GM21390 (cell line): ENCODE data around the gene MEGF11.
A peak's percentile ranks its signal among the peaks of the same experiment; 100 is the strongest.

Source experiments
- ATAC-seq: cut with Tn5 transposase; IDR thresholded peaks from one replicate; pipeline ENCODE4 v1.9.1; 2021; ENCODE audit not compliant: unreplicated experiment

The MEGF11 gene

DNA sequence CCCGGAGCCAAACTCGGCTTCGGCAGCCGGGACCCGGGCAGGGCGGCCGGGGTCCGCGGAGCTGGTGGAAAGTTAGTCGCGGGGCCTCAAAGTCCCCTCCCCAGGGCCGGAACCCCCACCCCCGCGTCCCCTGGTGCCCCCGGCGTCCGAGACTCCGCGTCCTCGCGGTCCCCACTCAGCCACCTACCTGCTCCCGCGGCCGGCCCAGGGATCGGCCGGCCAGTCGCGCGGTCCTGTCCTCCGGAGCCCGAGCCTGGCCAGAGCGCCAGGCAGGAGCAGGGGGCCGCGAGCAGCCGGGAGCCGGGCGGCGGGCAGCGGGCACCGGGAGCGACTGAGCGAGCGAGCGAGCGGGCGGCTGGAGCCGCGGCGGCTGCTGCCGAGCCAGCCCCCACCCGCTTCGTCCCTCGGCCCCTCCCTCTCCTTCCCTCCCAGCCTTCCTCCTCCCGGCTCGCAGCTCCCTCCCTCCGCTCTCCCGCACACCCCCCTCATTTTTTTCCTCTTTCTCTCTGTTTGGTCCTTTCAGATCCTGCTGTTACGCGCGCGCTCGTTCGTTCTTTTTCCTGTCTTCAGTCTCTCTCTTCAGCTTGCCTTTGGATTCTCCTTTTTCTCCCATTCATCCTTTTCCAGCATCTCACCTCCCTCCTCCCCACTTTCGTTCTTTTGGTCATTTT is at the start of gene MEGF11:
TSS of gene MEGF11 (minus strand) at position 333 of the 671 bp plus-strand sequence. CDS start 125,347 bp downstream, outside the sequence.
- ATAC-seq, result no peak

DNA sequence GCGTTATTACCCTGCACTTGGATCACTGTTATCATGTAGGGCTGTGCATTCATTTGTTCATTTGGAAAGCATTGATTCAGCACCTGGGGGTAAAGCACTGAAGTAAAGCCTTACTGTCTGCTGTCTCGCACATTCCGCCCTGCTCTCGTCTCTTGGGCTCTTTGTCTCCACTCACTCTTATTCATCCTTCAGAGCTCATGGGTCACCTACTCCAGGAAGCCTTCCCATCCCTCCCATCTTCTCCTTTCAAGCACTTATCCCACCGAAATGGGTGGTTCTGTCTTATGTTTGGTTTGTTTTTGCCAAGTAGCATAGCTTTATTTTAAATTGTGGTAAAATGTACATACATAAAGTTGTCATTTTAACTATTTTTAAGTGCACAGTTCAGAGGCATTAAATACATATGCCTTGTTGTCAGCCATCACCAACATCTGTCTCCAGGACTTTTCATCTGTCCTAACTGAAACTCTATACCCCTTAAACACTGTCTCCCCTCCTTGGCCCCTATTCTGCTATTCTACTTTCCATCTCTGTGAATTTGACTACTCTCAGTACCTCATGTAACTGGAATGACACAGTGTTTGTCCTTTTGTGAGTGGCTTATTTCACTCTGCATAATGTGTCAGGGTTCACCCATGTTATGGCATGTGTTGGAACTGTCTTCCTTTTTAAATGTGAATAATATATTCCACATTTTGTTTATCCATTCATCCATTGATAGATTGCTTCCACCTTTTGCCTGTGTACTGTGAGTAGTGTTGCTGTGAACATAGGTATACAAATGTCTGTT is 49.1 kb upstream of the MEGF11 start:
- no peak for ATAC-seq

DNA sequence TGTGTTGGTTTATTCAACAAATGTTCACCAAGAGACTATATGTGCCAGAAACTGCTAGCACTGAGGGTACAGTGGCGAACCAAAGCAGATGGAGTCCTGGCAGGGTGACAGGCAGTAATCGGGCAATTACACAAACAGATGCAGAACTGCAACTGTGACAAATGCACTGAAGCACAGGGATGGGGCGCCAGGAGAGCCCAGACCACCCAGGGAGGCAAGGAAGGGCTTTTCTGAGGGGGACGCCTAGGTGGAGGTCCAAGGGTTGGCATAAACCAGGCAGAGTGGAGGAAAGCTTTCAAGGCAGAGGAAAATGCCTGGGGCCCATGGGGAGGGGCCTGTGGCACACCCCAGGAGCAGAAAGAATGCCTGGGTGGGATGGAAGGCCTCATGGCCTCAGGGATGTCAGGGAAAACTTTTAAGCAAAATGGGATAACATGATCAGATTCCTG is 45.3 kb upstream of the MEGF11 start:
- ATAC-seq, result no peak

DNA sequence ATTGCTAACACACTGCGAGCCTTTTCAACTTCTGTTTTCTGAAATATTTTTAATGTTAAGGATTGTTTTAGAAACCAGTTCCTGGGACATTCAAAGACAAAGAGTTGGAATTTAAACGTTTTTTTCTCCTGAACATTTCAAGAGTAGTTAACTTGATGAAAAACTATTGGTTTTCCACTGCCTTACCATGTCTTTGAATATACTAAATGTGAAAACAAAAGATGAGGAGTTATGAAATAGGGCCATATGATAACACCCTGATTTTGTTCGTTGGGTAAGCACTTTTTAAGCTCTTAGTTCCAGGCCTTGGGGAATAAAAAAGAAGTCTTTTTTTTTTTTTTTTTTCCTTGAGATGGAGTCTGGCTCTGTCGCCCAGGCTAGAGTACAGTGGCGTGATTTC is 42.6 kb upstream of the MEGF11 start:
- no peak for ATAC-seq

DNA sequence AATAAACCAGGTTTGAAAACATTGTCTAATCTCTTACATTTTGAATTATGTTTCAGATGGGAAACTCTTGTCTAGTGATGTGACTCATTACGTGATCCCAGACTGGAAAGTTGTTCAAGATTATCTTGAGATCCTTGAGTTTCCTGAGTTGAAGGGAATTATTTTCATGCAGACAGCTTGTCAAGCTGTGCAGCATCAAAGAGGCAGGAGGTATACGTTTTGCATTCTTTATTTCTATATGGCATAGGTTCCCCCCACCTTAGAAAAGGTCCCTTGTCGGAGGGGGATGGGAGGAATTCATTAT is 41.3 kb upstream of the MEGF11 start:
- ATAC-seq, result no peak

DNA sequence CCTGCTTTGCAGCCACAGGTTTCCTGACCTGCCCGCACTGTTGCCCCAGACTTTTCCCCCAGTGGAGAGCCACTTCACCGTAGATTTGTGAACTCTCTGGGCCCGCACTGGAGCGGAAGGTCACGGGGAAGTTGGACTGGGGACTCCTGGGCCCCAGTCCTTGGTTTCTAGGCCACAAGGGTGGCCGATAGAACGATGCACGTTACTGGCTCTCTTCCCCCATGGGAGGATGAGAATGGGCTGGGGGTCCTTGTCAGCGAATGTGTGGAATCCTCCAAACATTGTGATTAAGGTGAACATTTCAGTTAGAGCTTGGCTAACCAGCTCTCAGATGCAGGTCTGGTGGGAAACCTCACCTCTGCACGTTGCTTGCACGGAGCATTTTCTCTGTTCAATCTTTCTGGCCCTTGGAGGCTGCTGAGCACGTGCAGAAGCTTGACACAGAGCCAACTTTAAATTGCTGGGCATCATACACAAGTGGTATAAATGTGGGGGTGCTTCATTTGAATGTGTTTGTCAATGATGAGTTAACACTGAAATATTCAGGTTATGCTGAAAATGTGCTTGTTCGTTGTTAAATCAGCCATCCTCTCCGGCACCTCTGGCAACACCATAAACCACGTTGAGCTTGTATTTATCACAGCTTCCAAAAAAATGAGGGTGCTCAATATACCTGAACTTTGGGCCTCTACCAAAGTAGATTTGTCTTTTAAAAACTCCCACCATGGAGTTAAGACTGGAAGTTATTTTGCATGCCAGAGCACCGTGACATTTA is 40.8 kb upstream of the MEGF11 start:
- peak; percentile 6 for ATAC-seq

DNA sequence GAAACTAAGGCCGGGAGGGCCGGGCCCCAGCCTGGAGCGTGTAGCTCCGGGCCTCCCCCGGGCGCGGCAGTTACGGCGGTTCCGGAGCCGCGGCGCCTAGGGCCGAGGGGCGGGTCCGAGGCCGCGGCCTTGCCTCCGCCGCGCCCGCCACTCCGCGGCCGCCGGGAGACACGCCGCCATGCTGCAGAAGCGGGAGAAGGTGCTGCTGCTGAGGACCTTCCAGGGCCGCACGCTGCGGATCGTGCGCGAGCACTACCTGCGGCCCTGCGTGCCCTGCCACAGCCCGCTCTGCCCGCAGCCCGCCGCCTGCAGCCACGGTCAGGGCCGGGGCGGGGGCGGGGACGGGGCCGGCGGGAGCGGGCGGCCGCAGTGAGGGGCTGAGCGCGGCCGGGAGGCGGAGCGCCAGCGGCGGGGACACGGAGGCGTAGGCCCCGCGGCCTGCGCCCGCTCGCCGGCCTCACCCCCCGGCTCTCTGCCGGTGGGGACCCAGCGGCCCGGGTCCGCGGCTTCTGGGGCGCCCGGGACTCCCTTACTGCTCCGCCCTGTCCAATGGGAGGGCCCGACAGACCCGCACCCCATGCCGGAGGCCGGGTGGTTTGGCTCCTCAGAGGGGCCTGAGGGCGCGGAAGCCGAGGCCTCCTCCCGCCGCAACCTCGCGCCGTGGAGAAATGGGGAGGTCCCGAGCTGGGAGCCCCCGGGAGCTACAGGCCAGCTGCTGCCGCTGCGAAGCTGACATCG is 40.0 kb upstream of the MEGF11 start, which contains the start of gene DIS3L:
TSS of gene DIS3L (plus strand) at position 150 of the 738 bp plus-strand sequence. CDS start at position 179, 29 bp downstream.
- peak; percentile 64 for ATAC-seq

DNA sequence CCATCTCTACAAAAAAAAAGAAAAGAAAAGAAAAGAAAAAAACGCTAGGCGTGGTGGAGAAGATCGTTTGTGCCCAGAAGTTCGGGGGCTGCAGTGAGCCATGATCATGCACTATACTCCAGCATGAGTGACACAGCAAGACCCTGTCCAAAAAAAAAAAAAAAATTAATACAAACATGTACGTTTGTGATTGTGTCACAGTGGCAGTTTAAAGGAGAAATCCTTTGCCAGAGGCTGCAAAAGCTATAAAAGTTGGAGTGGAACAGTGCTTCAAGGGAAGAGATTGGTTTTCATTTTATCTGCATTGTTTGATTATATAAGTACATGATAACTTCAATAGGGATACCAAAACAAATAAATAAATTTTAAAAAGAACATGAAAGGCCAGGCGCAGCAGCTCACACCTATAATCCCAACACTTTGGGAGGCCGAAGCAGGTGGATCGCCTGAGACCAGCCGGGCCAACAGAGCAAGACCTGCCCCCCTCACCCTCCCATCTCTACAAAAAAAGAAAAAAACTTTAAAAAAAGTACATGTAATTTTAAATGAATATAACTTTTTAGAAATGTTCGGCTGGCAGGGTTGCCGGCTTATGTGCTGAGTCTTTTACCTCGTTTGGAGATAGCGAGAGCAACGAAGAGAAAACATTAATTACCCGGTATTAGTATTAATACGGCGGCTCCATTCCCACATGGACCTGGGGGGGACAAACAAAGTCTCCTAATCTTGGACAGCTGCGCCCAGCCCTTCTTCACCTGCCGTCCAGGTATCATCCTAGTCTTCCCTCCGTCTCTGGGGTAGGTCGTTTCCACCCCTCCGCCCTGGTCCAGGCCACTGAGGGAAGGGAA is 39.2 kb upstream of the MEGF11 start:
- ATAC-seq, result no peak

DNA sequence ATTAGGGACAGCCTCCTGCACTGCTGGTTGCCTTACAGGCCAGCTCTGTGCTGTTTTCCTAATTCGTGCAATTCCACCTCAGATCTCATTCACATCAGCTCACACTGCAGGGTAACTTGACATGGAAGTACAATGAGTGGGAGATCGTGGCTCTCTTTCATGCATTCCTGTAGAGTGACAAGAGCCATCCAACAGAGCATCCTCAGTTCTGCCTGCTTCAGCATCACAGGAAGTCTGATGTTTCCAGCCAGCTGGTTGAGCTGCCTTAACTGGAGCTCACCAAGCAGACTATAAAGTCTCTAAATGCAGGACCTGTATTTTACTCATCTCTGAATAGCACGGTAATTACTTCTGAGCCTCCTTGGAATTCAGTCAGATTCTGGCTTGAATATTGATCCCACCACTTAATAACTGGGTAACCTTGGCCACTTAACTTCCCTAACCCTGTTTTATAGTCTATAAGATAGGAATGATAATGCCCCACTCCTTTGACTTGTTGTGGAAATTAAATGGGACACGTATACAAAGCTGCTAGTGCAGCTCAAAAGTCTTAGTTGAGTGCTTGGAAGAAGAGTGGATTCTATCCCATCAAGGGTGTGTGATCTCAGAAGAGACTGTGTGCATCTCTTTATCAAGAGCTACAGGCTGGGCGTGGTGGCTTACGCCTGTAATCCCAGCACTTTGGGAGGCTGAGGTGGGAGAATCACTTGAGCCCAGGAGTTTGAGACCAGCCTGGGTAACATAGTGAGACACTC is 38.4 kb upstream of the MEGF11 start:
- ATAC-seq, result no peak

DNA sequence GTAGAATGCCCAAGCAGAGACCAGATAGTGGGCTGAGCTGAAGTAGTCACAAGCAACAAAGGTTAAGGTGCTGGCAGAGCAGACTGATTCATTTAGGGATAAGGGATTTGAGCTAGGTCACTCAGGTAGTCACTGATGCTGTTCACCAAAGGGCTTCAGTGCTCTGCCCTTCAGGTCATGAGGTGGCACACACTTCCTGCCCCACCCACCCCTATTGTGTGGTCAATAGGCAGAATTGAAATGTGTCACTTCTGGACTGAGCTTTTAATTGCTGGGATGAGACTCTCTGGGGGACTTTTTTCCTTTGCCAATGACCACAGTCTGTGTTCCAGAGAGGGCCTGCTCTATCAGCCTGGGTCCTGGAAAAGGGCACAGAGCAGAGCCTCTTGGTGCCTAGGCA is 37.0 kb upstream of the MEGF11 start:
- ATAC-seq, result no peak

DNA sequence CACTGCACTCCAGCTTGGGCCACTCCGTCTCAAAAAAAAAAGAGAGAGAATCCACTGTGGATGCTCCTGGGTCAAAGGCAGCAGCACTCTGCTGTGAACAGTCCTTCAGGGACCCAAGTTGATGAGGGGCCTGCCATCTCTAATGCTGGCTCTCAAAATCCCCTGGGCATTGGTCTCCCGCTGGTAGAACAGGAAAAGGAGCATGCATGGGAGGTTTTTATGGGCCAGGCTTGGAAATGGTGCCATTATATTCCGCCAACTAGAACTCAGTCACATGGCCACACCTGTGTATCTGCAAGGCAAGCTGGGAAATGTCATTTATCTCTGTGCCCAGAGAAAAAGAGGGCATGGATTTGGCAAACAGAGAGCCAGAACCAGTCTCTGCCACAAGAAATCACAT is 36.5 kb upstream of the MEGF11 start:
- ATAC-seq, result no peak

DNA sequence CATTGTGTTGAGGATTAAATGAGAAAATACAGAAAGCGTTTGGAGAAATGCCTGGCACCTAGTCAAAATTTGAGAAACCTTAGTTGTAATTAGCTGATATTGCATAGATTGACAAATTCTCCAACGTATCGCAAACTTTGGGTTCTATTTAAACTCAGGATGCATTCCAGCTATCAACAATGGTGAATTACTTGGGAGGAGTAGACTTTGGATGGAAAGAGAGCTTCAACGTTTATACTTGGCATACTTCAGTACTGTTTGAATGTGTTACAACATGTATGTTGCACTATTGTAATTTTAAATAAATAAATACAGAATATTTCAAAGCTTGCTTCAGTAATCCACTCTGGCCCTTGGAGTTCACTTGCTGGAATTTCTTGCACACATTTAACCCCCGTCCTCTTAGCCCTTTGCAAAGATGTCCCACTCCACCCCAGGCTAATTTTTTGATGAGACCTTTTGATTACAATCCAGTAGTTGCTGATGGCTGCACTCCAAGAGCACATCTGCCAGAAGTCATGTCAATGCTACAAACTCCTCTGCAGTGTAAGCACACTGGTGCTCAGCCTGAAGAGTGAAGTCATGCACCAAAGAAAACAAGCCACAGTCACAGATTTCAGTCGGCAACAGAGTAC is 35.1 kb upstream of the MEGF11 start:
- ATAC-seq, result no peak

DNA sequence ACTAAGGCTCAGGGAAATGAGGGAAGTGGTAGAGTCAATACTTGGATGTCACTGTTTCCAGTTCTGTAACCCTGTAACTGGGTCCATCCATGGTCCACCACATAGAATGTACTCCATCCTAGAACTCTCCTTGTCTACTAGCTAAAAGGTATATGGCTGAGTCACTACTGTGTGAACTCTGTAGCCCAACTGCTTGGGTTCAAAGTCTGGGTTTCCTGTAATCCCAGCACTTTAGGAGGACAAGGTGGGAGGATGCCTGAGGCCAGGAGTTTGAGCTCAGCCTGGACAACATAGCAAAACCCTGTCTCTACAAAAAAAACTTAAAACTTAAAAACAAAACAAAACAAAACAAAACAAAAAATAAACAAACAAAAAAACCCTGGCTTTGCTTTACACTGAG is 34.5 kb upstream of the MEGF11 start:
- ATAC-seq, result no peak

DNA sequence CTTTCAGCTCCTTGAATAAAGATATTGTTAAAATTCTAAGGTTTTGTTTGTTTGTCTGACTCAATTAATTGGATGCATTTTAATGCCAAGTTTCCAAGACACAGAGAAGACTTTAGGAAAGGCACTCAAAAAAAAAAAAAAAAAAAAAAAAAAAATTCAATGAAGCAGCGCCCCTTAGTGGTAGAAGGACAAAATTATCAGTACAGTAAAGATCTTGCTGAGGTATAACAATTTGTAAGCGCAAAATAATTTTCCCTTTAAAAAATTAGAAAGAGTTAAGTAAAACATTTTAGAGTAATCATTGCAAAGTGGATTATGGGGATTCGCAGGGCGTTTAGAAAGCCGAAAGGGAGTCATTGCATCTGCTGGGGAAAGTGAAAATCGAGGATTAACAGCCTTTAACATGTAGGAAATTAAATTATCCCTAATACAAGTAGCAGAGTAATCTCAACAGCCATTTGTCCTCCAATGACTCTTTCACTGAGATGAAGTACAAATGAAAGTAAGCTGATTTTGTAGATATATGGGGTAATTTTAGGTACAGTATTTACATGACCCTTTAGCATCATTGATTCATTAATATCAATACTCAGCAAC is 34.0 kb upstream of the MEGF11 start:
- ATAC-seq, result no peak

DNA sequence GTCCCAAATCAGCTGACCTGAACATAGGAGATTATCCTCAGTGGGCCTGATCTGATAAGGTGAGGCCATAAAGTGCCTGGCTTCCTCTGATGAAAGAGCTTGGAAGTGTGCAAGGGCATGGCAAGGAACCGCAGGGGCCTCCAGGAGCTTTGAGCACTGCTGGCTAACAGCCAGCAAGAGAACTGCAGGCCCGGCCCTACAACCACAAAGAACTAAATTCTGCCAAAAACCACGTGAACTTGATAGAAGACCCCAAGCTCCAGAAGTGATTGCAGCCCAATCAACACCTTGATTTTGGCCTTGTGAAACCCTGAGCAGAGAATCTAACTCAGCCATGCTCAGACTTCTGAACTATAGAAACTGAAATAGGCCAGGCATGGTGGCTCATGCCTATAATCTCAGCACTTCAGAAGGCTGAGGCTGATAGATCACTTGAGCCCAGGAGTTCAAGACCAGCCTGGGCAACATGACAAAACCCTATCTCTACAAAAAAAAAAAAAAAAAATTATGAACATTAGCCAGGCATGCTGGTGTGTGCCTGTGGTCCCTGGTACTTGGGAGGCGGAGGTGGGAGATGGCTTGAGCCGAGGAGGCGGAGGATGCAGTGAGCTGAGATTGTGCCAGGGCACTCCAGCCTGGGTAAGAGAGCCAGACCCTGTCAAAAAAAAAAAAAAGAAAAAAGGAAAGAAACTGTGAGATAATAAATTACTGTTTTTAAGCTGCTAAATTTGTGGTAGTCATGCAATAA is 32.2 kb upstream of the MEGF11 start:
- no peak for ATAC-seq

DNA sequence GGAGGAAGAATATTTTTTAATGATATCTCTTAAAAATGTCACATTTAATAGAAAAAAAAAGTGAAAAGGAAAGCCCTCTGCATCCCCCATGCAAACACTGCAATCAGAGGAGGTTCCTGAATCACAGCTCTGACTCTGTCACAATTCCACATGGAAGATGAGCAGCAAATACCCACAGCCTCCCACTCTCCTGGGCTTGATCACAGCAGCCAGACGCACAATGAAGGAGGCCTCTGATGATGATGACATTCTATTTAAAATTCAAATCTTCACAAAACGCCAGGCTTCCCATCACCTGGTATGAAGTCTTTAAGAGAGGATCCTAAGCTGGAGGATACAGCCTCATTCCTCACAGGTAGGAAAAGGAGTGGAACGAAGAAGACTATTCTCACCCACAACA is 30.7 kb upstream of the MEGF11 start:
- no peak for ATAC-seq

DNA sequence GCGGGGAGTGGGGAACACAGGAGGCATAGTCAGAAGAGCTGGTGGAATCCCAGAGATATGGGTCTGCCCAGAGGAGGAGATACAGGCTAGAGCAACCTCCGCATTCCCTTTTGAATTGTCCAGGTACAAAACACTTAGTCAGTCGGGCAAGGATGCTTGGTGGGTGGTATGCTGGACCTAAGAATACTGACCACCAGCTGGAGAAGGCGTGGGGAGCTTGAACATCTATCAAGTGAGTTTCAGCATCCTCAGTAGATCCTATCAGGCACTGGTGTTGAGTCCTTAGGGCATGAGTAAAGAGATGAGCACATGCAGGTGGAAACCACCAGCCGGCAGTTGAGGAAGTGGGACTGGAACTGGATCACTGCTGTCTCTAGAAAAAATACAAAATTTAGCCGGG is 25.1 kb upstream of the MEGF11 start:
- no peak for ATAC-seq

DNA sequence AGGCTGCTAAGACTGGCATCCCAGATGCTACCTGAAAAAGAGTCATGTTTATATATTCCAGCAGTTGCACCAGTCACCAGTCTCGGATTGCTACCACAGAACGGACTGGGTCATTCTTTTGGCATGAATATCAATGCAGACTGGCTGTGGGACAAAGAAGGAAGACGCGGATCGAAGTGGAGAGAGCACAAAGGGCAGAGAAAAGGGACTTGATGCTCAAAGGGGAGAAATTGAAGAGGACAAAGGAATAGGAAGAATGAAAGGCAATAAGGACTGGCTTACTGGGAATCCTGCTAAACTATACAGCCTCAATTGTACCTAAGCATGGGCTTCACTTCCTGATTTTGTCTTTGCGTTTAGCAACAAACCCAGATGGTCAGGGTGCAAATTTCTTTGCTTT is 24.5 kb upstream of the MEGF11 start:
- ATAC-seq, result no peak
